ENCODE data around the gene CAPN13.

Gene CAPN13

DNA sequence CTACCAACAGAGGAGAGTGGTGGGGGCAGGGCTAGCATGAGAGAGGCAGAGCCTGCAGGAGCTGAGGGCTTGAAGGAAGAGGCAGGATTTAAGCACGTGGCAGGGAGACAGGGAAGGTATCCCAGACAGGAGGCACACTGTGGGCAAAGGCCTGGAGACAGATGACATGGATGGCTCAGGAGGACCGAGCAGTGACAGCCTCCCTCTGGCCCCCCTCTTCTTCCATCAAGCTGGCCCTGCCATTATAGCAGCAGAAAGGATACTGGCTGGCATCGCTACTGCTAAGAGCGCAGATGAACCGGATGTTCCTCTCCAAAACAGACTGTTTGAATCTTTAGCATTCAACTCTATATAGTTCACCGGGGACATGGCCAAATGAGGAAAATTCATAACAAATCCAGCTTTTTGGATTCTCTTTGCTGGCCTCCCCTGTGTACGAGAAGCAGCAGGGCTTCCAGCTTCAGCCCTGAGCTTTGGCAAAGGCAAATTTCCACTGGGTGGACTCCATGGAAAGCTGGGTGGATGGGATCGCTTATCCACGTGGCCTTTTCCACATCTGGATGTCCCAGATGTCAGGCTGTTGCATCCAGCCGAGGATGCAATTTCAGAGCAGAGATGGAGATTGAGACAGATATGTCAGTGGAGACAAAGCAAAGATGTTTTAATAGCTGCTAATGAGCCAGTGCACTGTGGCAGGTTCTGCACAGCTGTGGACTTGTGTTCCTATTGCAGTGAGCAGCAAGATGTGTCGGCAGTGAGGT lies 36.2 kb downstream of the CAPN13 start:
- TF ChIP-seq, protein P1, sequence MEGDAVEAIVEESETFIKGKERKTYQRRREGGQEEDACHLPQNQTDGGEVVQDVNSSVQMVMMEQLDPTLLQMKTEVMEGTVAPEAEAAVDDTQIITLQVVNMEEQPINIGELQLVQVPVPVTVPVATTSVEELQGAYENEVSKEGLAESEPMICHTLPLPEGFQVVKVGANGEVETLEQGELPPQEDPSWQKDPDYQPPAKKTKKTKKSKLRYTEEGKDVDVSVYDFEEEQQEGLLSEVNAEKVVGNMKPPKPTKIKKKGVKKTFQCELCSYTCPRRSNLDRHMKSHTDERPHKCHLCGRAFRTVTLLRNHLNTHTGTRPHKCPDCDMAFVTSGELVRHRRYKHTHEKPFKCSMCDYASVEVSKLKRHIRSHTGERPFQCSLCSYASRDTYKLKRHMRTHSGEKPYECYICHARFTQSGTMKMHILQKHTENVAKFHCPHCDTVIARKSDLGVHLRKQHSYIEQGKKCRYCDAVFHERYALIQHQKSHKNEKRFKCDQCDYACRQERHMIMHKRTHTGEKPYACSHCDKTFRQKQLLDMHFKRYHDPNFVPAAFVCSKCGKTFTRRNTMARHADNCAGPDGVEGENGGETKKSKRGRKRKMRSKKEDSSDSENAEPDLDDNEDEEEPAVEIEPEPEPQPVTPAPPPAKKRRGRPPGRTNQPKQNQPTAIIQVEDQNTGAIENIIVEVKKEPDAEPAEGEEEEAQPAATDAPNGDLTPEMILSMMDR (IDR thresholded peaks at IDR 0.05; ENCODE audit: insufficient read depth, low read depth, low read length, missing control alignments), result no peak
- no peak overlapping the region for H3K4me3 ChIP-seq (ENCODE audit: low read length)

DNA sequence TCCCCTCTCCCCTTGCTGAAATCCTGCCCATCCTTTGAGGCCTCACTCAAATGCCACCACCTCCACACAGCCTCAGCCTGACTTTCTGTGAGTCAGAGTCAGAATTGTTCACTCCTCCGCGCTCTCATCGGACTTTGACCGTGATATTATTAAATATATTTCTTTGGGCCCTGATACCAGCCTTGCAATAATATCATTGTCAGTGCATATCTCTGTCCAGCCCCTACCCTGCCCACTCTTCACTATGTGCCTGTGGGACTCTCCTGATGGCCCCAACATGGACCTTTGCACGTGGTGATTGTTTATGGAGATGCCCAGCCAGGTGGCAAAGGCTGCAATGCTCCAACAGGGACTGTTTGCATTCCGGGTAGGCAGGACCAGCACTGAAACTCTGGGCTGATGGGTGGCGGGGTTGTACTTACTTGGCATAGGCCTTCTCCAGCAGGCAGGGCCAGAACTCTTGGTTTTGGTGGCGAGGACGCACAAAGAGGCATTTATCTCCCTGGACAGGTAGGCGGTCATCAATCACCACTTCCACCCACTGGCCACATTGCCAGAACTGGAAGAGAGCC lies 37.3 kb downstream of the CAPN13 start:
- TF ChIP-seq, protein P1 (IDR thresholded peaks at IDR 0.05; ENCODE audit: insufficient read depth, low read depth, low read length, missing control alignments), result no peak
- no peak for DNase-seq (ENCODE audit: low read depth)
- H3K4me3 ChIP-seq (ENCODE audit: low read length), result no peak overlapping the region

More for the DNA sequence above, 36.2 kb downstream of the CAPN13 start:
- no peak for DNase-seq (ENCODE audit: low read depth)

DNA sequence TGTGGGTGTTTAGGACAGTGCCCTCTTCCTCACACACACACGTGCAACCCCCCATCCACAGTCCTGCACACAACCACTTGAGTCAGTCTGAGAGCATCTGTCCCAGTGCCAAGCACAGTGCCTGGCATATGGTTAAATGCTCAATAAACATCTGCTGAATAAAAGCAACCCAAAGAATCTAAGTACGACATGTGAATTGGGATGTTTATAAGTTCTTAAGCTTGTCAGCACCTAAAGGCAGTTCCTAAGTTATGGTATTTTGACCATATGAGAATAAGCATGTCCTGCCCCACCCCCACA lies 37.8 kb downstream of the CAPN13 start:
- TF ChIP-seq, protein P1 (IDR thresholded peaks at IDR 0.05; ENCODE audit: insufficient read depth, low read depth, low read length, missing control alignments), result no peak
- no peak for DNase-seq (ENCODE audit: low read depth)
- H3K4me3 ChIP-seq (ENCODE audit: low read length), result no peak overlapping the region

DNA sequence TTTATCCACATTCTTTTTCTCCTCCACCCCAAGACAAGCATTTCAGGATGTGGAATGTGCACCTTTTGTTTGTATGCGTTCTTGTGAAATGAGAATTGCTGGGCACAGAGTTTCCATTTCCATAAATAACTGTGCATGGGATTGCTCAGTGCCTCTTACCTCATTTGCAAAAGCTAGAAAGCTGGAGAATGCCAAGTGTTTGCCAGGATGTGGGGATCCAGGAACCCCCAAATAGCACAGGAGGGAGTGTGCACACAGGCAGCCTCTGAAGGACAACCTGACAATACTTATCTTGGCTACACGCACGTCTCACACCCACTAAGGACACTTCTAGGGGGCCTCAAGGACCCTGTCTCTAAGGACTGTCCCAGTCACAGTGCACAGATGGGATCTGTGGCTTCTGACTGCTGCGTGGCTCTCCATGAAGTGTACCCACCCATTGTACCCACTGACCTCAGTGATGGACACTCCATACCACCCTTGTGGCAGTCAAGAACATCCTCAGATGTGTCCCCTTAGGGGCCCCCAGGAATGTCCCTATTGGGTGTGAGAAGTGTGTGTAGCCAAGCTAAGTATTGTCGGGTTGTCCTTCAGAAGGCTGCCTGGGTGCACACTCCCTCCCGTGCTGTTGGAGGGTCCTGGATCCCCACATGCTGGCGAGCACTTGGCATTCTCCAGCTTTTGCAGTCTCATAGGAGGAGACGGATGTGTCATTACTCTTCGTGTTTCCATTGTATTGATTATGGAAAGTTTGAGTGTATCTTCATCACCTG lies 38.4 kb downstream of the CAPN13 start:
- TF ChIP-seq, protein P1 (IDR thresholded peaks at IDR 0.05; ENCODE audit: insufficient read depth, low read depth, low read length, missing control alignments), result no peak
- DNase-seq (ENCODE audit: low read depth), result no peak
- H3K4me3 ChIP-seq (ENCODE audit: low read length), result no peak overlapping the region

DNA sequence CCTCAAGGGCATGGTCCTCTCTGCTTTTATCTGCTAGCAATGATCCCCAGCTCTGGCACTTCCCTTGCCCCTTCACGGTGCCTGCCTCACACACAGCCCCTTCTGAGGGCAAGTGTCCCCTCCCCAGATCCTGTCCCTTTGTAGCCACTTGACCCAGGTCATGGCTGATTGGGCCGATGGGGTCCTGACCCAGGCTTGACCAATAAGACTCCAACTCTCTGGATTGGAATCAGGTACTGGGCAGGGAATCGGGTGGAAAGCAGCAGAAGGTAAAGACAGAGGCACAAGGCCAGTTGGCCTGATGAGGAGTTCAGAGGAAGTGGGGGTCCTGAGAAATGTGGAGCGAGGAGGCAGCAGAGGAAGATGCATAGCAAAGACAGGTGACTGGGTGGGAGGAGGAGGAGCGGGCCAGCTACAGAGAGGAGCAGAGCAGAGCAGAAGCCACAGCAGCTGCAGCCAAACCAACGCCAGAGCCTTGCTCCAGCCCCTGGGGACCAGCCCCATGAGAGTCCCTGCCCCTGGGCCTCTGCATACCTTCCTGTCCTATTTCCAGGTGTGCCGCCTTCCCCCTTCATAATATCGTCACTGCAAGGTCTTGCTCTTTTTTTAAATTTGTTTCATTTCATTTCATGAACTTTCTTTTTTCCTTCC lies 39.1 kb downstream of the CAPN13 start:
- TF ChIP-seq, protein P1 (IDR thresholded peaks at IDR 0.05; ENCODE audit: insufficient read depth, low read depth, low read length, missing control alignments), result no peak
- no peak overlapping the region for H3K4me3 ChIP-seq (ENCODE audit: low read length)
- no peak for DNase-seq (ENCODE audit: low read depth)

DNA sequence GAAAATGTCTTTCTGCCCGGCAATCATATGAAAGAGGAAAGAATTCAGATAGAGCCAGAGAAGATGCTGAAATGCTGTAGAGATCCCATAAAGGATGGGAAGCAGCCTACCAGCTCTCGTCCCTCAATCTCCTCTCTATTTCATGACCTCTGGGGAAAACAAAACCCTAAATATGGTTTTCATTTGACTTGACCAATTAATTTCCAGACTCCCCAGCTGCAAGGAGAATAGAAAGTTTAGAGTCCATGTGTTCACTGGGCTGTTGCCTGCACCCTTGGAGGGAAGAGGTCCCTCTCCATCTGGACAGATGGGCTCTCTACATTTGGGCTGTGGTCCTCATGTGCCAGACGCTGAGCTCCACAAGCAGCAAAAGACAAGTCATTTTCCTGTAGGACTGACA lies 40.6 kb downstream of the CAPN13 start:
- no peak overlapping the region for H3K4me3 ChIP-seq (ENCODE audit: low read length)
- TF ChIP-seq, protein P1 (IDR thresholded peaks at IDR 0.05; ENCODE audit: insufficient read depth, low read depth, low read length, missing control alignments), result no peak
- DNase-seq (ENCODE audit: low read depth), result no peak
